Measurements from ENCODE around the gene SCTR. TPM values are rescaled to one million over a fixed set of nuclear protein-coding genes. Genes with fewer than 3 reads are reported as not detected.

SCTR gene
- total and polyA plus RNA-seq, 2 of the 8 experiments (the other 6 are each of a cell fraction or from before 2014, with no cell fraction given) = 0.15 TPM; not detected in 1

- no peak for TF ChIP-seq SAP30 (IDR thresholded peaks at IDR 0.05; ENCODE audit: insufficient read depth, insufficient replicate concordance, low read length)
- TF ChIP-seq CTBP2 (IDR thresholded peaks at IDR 0.05; ENCODE audit: borderline replicate concordance, insufficient read depth, insufficient read length, low read length) = no peak
- TF ChIP-seq, protein P1, sequence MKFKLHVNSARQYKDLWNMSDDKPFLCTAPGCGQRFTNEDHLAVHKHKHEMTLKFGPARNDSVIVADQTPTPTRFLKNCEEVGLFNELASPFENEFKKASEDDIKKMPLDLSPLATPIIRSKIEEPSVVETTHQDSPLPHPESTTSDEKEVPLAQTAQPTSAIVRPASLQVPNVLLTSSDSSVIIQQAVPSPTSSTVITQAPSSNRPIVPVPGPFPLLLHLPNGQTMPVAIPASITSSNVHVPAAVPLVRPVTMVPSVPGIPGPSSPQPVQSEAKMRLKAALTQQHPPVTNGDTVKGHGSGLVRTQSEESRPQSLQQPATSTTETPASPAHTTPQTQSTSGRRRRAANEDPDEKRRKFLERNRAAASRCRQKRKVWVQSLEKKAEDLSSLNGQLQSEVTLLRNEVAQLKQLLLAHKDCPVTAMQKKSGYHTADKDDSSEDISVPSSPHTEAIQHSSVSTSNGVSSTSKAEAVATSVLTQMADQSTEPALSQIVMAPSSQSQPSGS (IDR thresholded peaks at IDR 0.05; ENCODE audit: low read length) = no peak
- TF ChIP-seq BACH1 (IDR thresholded peaks at IDR 0.05; ENCODE audit: low read length) = no peak
- no peak for TF ChIP-seq KDM4A (IDR thresholded peaks at IDR 0.05; ENCODE audit: low read depth, low read length, severe bottlenecking)
- TF ChIP-seq MAFK (IDR thresholded peaks at IDR 0.05; ENCODE audit: low read depth, low read length) = no peak
- TF ChIP-seq, protein P2, sequence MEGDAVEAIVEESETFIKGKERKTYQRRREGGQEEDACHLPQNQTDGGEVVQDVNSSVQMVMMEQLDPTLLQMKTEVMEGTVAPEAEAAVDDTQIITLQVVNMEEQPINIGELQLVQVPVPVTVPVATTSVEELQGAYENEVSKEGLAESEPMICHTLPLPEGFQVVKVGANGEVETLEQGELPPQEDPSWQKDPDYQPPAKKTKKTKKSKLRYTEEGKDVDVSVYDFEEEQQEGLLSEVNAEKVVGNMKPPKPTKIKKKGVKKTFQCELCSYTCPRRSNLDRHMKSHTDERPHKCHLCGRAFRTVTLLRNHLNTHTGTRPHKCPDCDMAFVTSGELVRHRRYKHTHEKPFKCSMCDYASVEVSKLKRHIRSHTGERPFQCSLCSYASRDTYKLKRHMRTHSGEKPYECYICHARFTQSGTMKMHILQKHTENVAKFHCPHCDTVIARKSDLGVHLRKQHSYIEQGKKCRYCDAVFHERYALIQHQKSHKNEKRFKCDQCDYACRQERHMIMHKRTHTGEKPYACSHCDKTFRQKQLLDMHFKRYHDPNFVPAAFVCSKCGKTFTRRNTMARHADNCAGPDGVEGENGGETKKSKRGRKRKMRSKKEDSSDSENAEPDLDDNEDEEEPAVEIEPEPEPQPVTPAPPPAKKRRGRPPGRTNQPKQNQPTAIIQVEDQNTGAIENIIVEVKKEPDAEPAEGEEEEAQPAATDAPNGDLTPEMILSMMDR (IDR thresholded peaks at IDR 0.05; ENCODE audit: control extremely low read depth in 1 of 3, insufficient read depth in 1 of 3, low read depth in 1 of 3, low read length in 3 of 3) = no peak
- WGBS, 2 experiments (ENCODE audit: extremely low coverage in 1 of 2, insufficient coverage in 1 of 2, insufficient read length in 1 of 2, insufficient replicate concordance in 2 of 2, low coverage in 1 of 2, low lambda C conversion rate in 2 of 2, missing lambda C conversion rate in 1 of 2) = 67% methylated on average over 1 of the region's 1 CpG; no CpG with 5 or more reads in 1 of the 2 experiments
- Histone ChIP-seq H3K79me1 (ENCODE audit: low read depth, low read length) (no peaks in the 10 kb centered on the region), H3K27me3 (replicated peaks in 1 of 4; ENCODE audit: control insufficient read depth in 3 of 4, extremely low read depth in 1 of 4, insufficient read depth in 3 of 4, low read length in 3 of 4) (no peaks in the 10 kb centered on the region; a peak in 1 of 7 replicates), H3K79me2 (ENCODE audit: control insufficient read depth in 1 of 2, insufficient read depth in 2 of 2, low read length in 2 of 2) (no peaks in the 10 kb centered on the region), H2AFZ (ENCODE audit: low read length) (no peak overlapping the region), H3K14ac (ENCODE audit: insufficient read length) (no peak overlapping the region), H3K4me3 (ENCODE audit: extremely low read depth in 1 of 4, insufficient read depth in 2 of 4, low read depth in 3 of 4, low read length in 4 of 4) (no peak overlapping the region), H3K4me1 (replicated peaks in 1 of 4; ENCODE audit: control insufficient read depth in 3 of 4, insufficient read depth in 4 of 4, low read length in 3 of 4) (no peaks in the 10 kb centered on the region), H4K91ac (replicated peaks; ENCODE audit: insufficient read length, low read length) (no peak overlapping the region), H2BK5ac (ENCODE audit: low read depth, low read length) (no peak overlapping the region), H4K20me1 (replicated peaks in 1 of 2; ENCODE audit: control insufficient read depth in 1 of 2, insufficient read depth in 2 of 2, low read length in 2 of 2) (no peaks in the 10 kb centered on the region), H3K36me3 (ENCODE audit: control insufficient read depth in 2 of 4, insufficient read depth in 4 of 4, low read length in 3 of 4) (no peaks in the 10 kb centered on the region), H2BK12ac (ENCODE audit: low read depth, low read length) (no peak overlapping the region), H2BK20ac (ENCODE audit: low read length) (no peak overlapping the region), H4K8ac (ENCODE audit: extremely low read depth, insufficient read depth, low read length) (no peak overlapping the region), H2AK5ac (ENCODE audit: low read depth, low read length) (no peak overlapping the region), H3K4me2 (ENCODE audit: insufficient read depth in 1 of 2, low read depth in 2 of 2, low read length in 2 of 2) (no peak overlapping the region), H3K9ac (replicated peaks in 1 of 4; ENCODE audit: extremely low read depth in 1 of 4, low read depth in 3 of 4, low read length in 3 of 4) (no peak overlapping the region), H4K5ac (ENCODE audit: insufficient read length, low read depth, low read length) (no peak overlapping the region), H3K4ac (replicated peaks; ENCODE audit: insufficient read length, low read depth, low read length) (no peak overlapping the region), H2BK120ac (replicated peaks; ENCODE audit: low read depth, low read length) (no peak overlapping the region), H2BK15ac (ENCODE audit: low read length) (no peak overlapping the region), H3K23me2 (ENCODE audit: low read depth, low read length) (0 out of 2 replicates have a peak, but pooled peaks cover 1% of the 10 kb centered on the region), H3K23ac (ENCODE audit: insufficient read length) (no peak overlapping the region), H3K9me3 (ENCODE audit: insufficient read depth in 2 of 2, low read depth in 1 of 2, low read length in 1 of 2) (peaks cover 10 to 15% of the 10 kb centered on the region in 2 experiments; a peak in 3 of 4 replicates), H3K27ac (ENCODE audit: low read depth, low read length) (no peak overlapping the region), H3K18ac (ENCODE audit: extremely low read depth, low read length) (no peak overlapping the region), H3K56ac (replicated peaks; ENCODE audit: insufficient read length, low read depth, low read length) (no peak overlapping the region)
- POLR2A ChIA-PET (ENCODE audit: partially characterized antibody) = no interaction called here
- CTCF ChIA-PET (ENCODE audit: partially characterized antibody) = interaction anchor here (0.9 to 1.4 kb wide), 2 partner anchors 11 to 12 kb away, joined by 3 to 4 read pairs; no protein-coding TSS in a partner anchor
- FAIRE-seq (no peak), DNase-seq (ENCODE audit: low read depth in 1 of 2, low spot score in 2 of 2) (no peak)
These were observed 104.3 kb downstream of the SCTR start for GRCh38 chr2:119419803-119420508.

Data from H1 (cell line).